H1 (cell line): Measurements from ENCODE around the gene RNF135. TPM values are rescaled to one million over a fixed set of nuclear protein-coding genes. Genes with fewer than 3 reads are reported as not detected.

Source experiments
- CTCF ChIA-PET: fragments of 300-600 bp; sonication (Branson Sonifier 250); formaldehyde crosslinking; loops from one replicate; lab custom pipeline; 2021; ENCODE audit not compliant: partially characterized antibody; lab: Charles Lee
- POLR2A ChIA-PET: fragments of 300-600 bp; sonication (Branson Sonifier 250); formaldehyde crosslinking; loops from one replicate; lab custom pipeline; 2021; ENCODE audit warnings: inconsistent platforms; ENCODE audit not compliant: partially characterized antibody; lab: Charles Lee
- DNase-seq, 2 experiments: peaks; one replicate each; pipeline versions ENCODE4 v3.0.0 to v3.0.0-alpha.2; 2010 to 2022; ENCODE audit warnings: low spot score in 2 of 2, low read depth in 1 of 2, mixed read lengths in 1 of 2
- FAIRE-seq: peaks from 2 replicates; lab custom pipeline; 2011; peaks lifted over from hg19 to GRCh38; lab: Jason Lieb, UNC
- H2AFZ ChIP-seq: 2 replicates; pipeline ENCODE4 v1.8.1; 2012; ENCODE audit warnings: low read length, inconsistent platforms
- H2AK5ac ChIP-seq: 2 replicates; pipeline ENCODE4 v1.6.1; 2013; ENCODE audit warnings: low read depth, low read length
- H2BK120ac ChIP-seq: replicated peaks from 2 replicates; pipeline ENCODE3; 2013; ENCODE audit warnings: low read depth, low read length, inconsistent platforms
- H2BK12ac ChIP-seq: 2 replicates; pipeline ENCODE4 v1.6.1; 2013; ENCODE audit warnings: low read depth, low read length
- H2BK15ac ChIP-seq: 2 replicates; pipeline ENCODE4 v1.6.1; 2013; ENCODE audit warnings: low read length
- H2BK20ac ChIP-seq: 2 replicates; pipeline ENCODE4 v1.6.1; 2013; ENCODE audit warnings: low read length
- H2BK5ac ChIP-seq: 2 replicates; pipeline ENCODE4 v1.6.1; 2013; ENCODE audit warnings: low read depth, low read length
- H3K14ac ChIP-seq: 2 replicates; pipeline ENCODE4 v1.6.1; 2013; ENCODE audit warnings: inconsistent platforms; ENCODE audit not compliant: insufficient read length
- H3K18ac ChIP-seq: 2 replicates; pipeline ENCODE4 v1.6.1; 2013; ENCODE audit warnings: low read length; ENCODE audit errors: extremely low read depth
- H3K23ac ChIP-seq: 2 replicates; pipeline ENCODE4 v1.6.1; 2013; ENCODE audit warnings: inconsistent platforms; ENCODE audit not compliant: insufficient read length
- H3K23me2 ChIP-seq: 2 replicates; pipeline ENCODE4 v1.6.1; 2013; ENCODE audit warnings: low read depth, low read length
- H3K27ac ChIP-seq: 2 replicates; pipeline ENCODE4 v1.6.1; 2011; ENCODE audit warnings: low read depth, low read length, inconsistent platforms
- H3K27me3 ChIP-seq, 4 experiments: replicated peaks in 1 of 4; 1 replicate in 1 of 4; 2 replicates in 3 of 4; pipeline versions ENCODE4 v1.6.1 to v1.8.1; 2011 to 2013; ENCODE audit warnings: low read length in 3 of 4, mild to moderate bottlenecking in 3 of 4, inconsistent platforms in 2 of 4, mixed read lengths in 2 of 4, moderate library complexity in 1 of 4; ENCODE audit not compliant: control insufficient read depth in 3 of 4, insufficient read depth in 3 of 4; ENCODE audit errors: extremely low read depth in 1 of 4
- H3K36me3 ChIP-seq, 4 experiments: 2 replicates each; pipeline versions ENCODE4 v1.6.1 to v1.8.1; 2011 to 2013; ENCODE audit warnings: mild to moderate bottlenecking in 4 of 4, low read length in 3 of 4, moderate library complexity in 2 of 4, control low read depth in 1 of 4, inconsistent platforms in 1 of 4; ENCODE audit not compliant: insufficient read depth in 4 of 4, control insufficient read depth in 2 of 4
- H3K4ac ChIP-seq: replicated peaks from 2 replicates; pipeline ENCODE3; 2013; ENCODE audit warnings: low read length, low read depth, mixed read lengths, inconsistent platforms; ENCODE audit not compliant: insufficient read length
- H3K4me1 ChIP-seq, 4 experiments: replicated peaks in 1 of 4; 1 replicate in 1 of 4; 2 replicates in 3 of 4; pipeline versions ENCODE4 v1.6.1 to v1.8.1; 2011 to 2013; ENCODE audit warnings: low read length in 3 of 4, inconsistent platforms in 2 of 4, mixed read lengths in 1 of 4; ENCODE audit not compliant: insufficient read depth in 4 of 4, control insufficient read depth in 3 of 4
- H3K4me2 ChIP-seq, 2 experiments: 2 replicates each; pipeline versions ENCODE4 v1.6.1 to v1.8.1; 2011 to 2013; ENCODE audit warnings: low read depth in 2 of 2, low read length in 2 of 2, control low read depth in 1 of 2, inconsistent platforms in 1 of 2, mild to moderate bottlenecking in 1 of 2; ENCODE audit not compliant: insufficient read depth in 1 of 2
- H3K4me3 ChIP-seq, 4 experiments: fragments of 200-600, 300-600 bp in 1 of 4; sonication (generic), shearing (Covaris generic), sonication (Bioruptor Twin) in 1 of 4; 2 replicates each; pipeline versions ENCODE4 v1.5.1 to v1.8.1; 2011 to 2016; ENCODE audit warnings: low read length in 4 of 4, low read depth in 3 of 4, control low read depth in 2 of 4, inconsistent platforms in 2 of 4, mild to moderate bottlenecking in 2 of 4, mixed read lengths in 1 of 4, moderate library complexity in 1 of 4; ENCODE audit not compliant: insufficient read depth in 2 of 4; ENCODE audit errors: extremely low read depth in 1 of 4
- H3K56ac ChIP-seq: replicated peaks from 2 replicates; pipeline ENCODE3; 2013; ENCODE audit warnings: low read depth, mild to moderate bottlenecking, mixed read lengths, low read length, inconsistent platforms; ENCODE audit not compliant: insufficient read length
- H3K79me1 ChIP-seq: 2 replicates; pipeline ENCODE4 v1.6.1; 2013; ENCODE audit warnings: low read depth, low read length, control low read depth
- H3K79me2 ChIP-seq, 2 experiments: 2 replicates each; pipeline versions ENCODE4 v1.6.1 to v1.8.1; 2012 to 2013; ENCODE audit warnings: low read length in 2 of 2, mild to moderate bottlenecking in 2 of 2, inconsistent platforms in 1 of 2; ENCODE audit not compliant: insufficient read depth in 2 of 2, control insufficient read depth in 1 of 2
- H3K9ac ChIP-seq, 4 experiments: replicated peaks in 1 of 4; 1 replicate in 1 of 4; 2 replicates in 3 of 4; pipeline versions ENCODE4 v1.6.1 to v1.8.1; 2011 to 2013; ENCODE audit warnings: low read depth in 3 of 4, low read length in 3 of 4, control low read depth in 2 of 4, mild to moderate bottlenecking in 2 of 4, moderate library complexity in 2 of 4, inconsistent platforms in 1 of 4; ENCODE audit errors: extremely low read depth in 1 of 4
- H3K9me3 ChIP-seq, 2 experiments: 2 replicates each; pipeline versions ENCODE4 v1.6.1 to v1.8.1; 2012 to 2013; ENCODE audit warnings: mild to moderate bottlenecking in 2 of 2, moderate library complexity in 2 of 2, control low read depth in 1 of 2, inconsistent platforms in 1 of 2, low read depth in 1 of 2, low read length in 1 of 2, mixed read lengths in 1 of 2; ENCODE audit not compliant: insufficient read depth in 2 of 2
- H4K20me1 ChIP-seq, 2 experiments: replicated peaks in 1 of 2; 2 replicates each; pipeline versions ENCODE3 to v1.8.1; 2011 to 2013; ENCODE audit warnings: inconsistent platforms in 2 of 2, low read length in 2 of 2, mild to moderate bottlenecking in 1 of 2; ENCODE audit not compliant: insufficient read depth in 2 of 2, control insufficient read depth in 1 of 2
- H4K5ac ChIP-seq: 2 replicates; pipeline ENCODE4 v1.6.1; 2013; ENCODE audit warnings: low read length, low read depth, mixed read lengths, inconsistent platforms; ENCODE audit not compliant: insufficient read length
- H4K8ac ChIP-seq: 2 replicates; pipeline ENCODE4 v1.8.0; 2013; ENCODE audit warnings: mild to moderate bottlenecking, moderate library complexity, low read length, inconsistent platforms; ENCODE audit not compliant: insufficient read depth; ENCODE audit errors: extremely low read depth
- H4K91ac ChIP-seq: replicated peaks from 2 replicates; pipeline ENCODE3; 2013; ENCODE audit warnings: low read length, mixed read lengths, inconsistent platforms; ENCODE audit not compliant: insufficient read length
- KDM1A ChIP-seq: fragments of 200-600, 300-600 bp; sonication (generic); IDR thresholded peaks from 2 replicates; pipeline ENCODE4 v1.7.1; 2016; ENCODE audit warnings: mild to moderate bottlenecking, low read length, borderline replicate concordance
- SP1 ChIP-seq: IDR thresholded peaks from 2 replicates; pipeline ENCODE4 v1.6.1; 2011; ENCODE audit warnings: low read depth, low read length
- WGBS, 2 experiments: shearing (Covaris generic) in 1 of 2; methylation state at CpG; one replicate each; pipeline versions ENCODE4 v1.1.6 to v1.1.7; 2013 to 2015; ENCODE audit warnings: low lambda C conversion rate in 2 of 2, mixed read lengths in 2 of 2, inconsistent platforms in 1 of 2, low coverage in 1 of 2, missing lambda C conversion rate in 1 of 2; ENCODE audit not compliant: insufficient replicate concordance in 2 of 2, insufficient coverage in 1 of 2, insufficient read length in 1 of 2; ENCODE audit errors: extremely low coverage in 1 of 2, missing lambda C conversion rate in 1 of 2; 5-methylcytosine and 5-hydroxymethylcytosine counted together
- polyA plus RNA-seq, 7 experiments: library from polyadenylated mRNA; depleted of rRNA in 3 of 7; stranded (reverse) in 5 of 7; unstranded in 2 of 7; fragments of >200 nt in 5 of 7; fragments of 200-250 nt in 2 of 7; gene quantifications; 1 replicate in 5 of 7; 2 replicates in 1 of 7; 4 replicates in 1 of 7; pipeline versions ENCODE4 v1.2.1 to v1.2.3, GENCODE V29; 2011 to 2013; ENCODE audit warnings: missing spikeins in 2 of 7, mixed read lengths in 2 of 7
- total RNA-seq: library from RNA; stranded (reverse); fragmentation: NEBNext Ultra II Directional; extraction: Animal tissue kit (Norgen Biotek cat#: 25700); gene quantifications from 2 replicates; pipeline ENCODE4 v1.2.1, GENCODE V29; 2021

The RNF135 gene
- total and polyA plus RNA-seq, 2 of the 8 experiments (the other 6 are each of a cell fraction or from before 2014, with no cell fraction given) = 8.8 to 9.0 TPM

- H3K27ac ChIP-seq = no peak overlapping the region
- H3K79me1 ChIP-seq = no peaks in the 10 kb centered on the region
- ChIA-PET POLR2A (no interaction called here), CTCF (no interaction called here)
- TF ChIP-seq SP1 (no peak), KDM1A (no peak)
- no peak overlapping the region for H2BK20ac ChIP-seq
- no peak overlapping the region for H2AK5ac ChIP-seq
- DNase-seq = no peak
- no peaks in the 10 kb centered on the region for H3K27me3 ChIP-seq
- no peak overlapping the region for H3K9ac ChIP-seq
- H3K4me3 ChIP-seq = no peak overlapping the region
- H3K4me1 ChIP-seq = no peaks in the 10 kb centered on the region
- H4K20me1 ChIP-seq = no peaks in the 10 kb centered on the region
- H4K5ac ChIP-seq = no peak overlapping the region
- H3K14ac ChIP-seq = no peak overlapping the region
- WGBS, 2 experiments = 92% methylated on average over 5 of the region's 5 CpGs; no CpG with 5 or more reads in 1 of the 2 experiments
- no peaks in the 10 kb centered on the region for H3K79me2 ChIP-seq
- H2BK12ac ChIP-seq = no peak overlapping the region
- H2BK15ac ChIP-seq = no peak overlapping the region
- no peaks in the 10 kb centered on the region for H3K23me2 ChIP-seq
- H4K8ac ChIP-seq = no peak overlapping the region
- H3K56ac ChIP-seq = no peak overlapping the region
- H3K36me3 ChIP-seq = no peaks in the 10 kb centered on the region
- H4K91ac ChIP-seq = no peak overlapping the region
- no peak overlapping the region for H2BK120ac ChIP-seq
- FAIRE-seq = no peak
- H3K23ac ChIP-seq = no peak overlapping the region
- H3K18ac ChIP-seq = no peak overlapping the region
- no peaks in the 10 kb centered on the region for H3K9me3 ChIP-seq
- no peak overlapping the region for H3K4me2 ChIP-seq
- H3K4ac ChIP-seq = no peak overlapping the region
- H2AFZ ChIP-seq = no peak overlapping the region
- H2BK5ac ChIP-seq = no peak overlapping the region
Observed at GRCh38 chr17:30947796-30948195, 23.0 kb upstream of the RNF135 start.
